ENCODE results near the gene AGMO.

AGMO gene

DNA sequence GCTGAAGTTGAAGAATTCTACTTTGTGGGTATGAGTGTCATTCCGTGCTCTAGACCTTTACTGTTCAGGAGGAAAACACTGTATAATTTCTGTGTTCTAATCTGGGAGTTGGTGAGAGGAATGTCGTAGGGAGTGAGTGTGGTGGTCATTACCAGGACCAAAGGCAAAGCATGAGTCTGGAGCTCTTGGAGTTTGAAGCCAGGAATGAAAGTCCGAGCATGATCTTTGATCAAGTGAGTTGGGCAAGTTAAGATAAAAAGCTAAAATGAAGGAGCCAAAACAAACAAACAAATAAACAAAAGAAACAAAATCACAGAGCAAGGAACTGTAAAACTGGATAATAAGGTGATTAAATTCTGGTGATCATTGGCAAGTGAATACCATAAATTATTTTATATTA lies 161.4 kb downstream of the AGMO start:
- FAIRE-seq (no peak), DNase-seq (ENCODE audit: insufficient read length, low spot score) (no peak)
- no peak for TF ChIP-seq POLR2A (IDR thresholded peaks at IDR 0.05; ENCODE audit: low read depth, low read length)

DNA sequence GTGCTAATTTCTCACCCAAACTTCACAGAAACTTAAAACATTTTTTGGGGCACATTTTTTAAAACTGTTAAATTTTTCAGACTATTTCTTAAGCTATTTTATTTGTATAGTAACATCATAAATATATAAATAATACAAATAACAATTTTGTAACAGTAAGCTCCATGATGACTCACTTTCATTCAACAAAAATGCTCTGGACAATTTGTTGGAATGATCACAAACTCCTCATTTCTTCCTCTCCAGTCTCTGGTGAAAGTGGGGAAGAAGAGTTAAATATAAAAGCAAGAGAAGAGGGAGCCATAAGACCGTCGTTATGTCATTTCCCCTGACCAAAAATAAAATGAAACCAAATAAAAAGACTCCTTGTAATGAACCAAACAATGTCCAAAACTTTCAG lies 162.4 kb downstream of the AGMO start:
- TF ChIP-seq POLR2A (IDR thresholded peaks at IDR 0.05; ENCODE audit: low read depth, low read length), result no peak
- DNase-seq (ENCODE audit: insufficient read length, low spot score), result no peak
- FAIRE-seq, result no peak

DNA sequence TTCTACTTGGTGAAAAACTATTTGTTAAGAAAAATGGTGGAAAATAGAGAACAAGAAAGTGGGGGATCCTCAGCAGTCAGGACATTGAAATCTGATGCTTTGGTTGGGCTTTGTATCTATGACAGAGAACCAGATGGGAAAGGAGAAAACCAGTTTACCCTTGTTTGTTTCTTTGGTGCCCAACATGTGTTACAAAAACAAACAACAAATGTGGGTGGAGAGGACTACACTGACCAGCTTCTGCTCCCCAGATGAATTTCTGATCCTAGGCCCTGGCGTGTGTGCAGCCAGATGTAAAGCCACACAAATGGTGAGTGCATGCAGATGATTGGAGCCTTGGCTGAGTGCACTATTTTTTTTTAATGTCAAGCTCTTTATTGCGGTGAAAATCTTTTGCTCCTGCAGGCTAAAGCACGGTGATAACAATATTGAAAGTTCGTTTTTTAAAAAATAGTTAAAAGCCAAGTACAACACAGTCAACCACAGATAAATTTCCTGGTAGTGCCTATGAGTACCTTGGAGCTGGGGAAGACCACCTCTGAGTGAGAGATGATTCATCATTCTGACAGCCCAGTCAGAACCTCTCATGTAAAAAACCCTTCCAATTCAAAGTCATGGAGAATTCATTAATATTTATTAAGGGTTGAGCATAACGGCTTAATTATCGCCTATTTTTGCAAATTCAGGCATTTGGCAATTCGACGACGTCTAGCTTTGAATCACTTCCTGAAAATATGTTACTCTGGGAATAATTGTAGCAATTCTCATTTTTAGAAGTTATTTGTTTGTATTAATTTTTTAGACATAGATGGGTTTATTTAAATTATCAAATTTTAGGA lies 163.7 kb downstream of the AGMO start:
- DNase-seq (ENCODE audit: insufficient read length, low spot score), result no peak
- FAIRE-seq, result no peak
- no peak for TF ChIP-seq POLR2A (IDR thresholded peaks at IDR 0.05; ENCODE audit: low read depth, low read length)

DNA sequence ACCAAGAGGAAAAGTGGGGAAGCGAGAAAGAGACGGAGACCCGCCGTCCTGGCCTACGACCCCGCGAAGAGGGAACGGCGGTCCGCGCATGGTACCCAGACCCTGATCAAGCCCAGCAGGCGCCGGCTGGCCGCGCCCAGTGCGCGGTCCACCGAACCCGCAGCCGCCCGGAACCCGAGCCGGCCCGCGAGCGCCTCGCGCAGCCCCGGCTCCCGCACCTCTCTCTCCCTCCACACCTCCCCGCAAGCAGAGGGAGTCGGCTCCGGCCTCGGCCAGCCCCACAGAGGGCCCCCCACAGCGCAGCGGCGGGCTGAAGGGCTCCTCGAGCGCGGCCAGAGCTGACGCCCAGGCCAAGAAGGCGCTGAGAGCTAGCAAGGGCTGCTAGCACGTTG lies 164.7 kb downstream of the AGMO start:
- DNase-seq (ENCODE audit: insufficient read length, low spot score) (no peak), FAIRE-seq (no peak)
- no peak for TF ChIP-seq POLR2A (IDR thresholded peaks at IDR 0.05; ENCODE audit: low read depth, low read length)

DNA sequence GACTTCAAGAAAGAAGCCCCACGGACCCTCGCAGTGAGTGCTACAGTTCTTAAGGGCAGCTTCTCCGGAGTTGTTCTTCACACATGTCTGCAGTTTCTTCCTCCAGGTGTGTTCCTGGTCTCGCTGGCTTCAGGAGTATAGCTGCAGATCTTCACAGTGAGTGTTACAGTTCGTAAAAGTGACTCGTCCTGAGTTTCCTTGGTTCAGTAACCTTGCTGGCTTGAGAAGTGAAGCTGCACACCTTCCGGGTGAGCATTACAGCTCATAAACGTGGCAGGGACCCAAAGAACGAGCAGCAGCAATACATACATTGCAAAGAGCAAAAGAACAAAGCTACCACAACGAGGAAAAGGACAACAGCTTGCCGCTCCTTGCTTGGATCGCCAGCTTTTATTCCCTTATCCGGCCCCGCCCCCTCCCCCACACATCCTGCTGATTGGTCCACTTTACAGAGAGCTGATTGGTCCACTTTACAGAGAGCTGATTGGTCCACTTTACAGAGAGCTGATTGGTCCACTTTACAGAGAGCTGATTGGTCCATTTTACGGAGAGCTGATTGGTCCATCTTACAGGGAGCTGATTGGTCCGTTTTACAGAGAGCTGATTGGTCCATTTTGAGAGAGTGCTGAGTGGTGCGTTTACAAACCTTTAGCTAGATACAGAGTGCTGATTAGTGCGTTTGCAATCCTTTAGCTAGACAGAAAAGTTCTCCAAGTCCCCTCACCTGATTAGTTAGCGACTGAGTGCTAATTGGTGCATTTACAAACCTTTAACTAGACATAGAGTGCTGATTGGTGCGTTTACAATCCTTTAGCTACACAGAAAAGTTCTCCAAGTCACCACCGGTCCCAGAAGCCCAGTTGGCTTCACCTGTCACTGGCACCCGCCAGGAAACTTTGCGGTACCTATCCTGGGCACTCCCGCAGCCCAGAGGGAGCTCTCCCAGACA lies 165.3 kb downstream of the AGMO start:
- TF ChIP-seq POLR2A (IDR thresholded peaks at IDR 0.05; ENCODE audit: low read depth, low read length), result no peak
- DNase-seq (ENCODE audit: insufficient read length, low spot score), result no peak
- FAIRE-seq, result no peak

DNA sequence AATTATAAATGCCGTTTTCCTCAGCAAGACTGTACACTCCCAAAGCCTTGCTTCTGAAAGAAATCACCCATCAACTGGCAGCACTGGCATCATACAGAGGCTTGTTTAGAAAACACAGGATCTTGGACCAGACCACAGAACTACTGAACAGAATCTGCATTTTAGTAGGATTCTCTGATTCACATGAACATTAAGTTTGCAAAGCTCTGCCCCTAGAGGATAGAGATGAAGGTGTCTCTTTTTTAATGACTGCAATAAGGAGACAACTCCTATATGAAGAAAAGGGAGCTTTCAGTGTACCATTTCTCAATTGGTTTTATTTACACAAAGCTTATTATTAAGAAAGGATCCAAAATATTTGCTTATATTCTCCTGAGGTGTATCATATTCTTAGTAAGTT lies 172.7 kb downstream of the AGMO start:
- DNase-seq (ENCODE audit: insufficient read length, low spot score), result no peak
- no peak for TF ChIP-seq POLR2A (IDR thresholded peaks at IDR 0.05; ENCODE audit: low read depth, low read length)
- no peak for FAIRE-seq

DNA sequence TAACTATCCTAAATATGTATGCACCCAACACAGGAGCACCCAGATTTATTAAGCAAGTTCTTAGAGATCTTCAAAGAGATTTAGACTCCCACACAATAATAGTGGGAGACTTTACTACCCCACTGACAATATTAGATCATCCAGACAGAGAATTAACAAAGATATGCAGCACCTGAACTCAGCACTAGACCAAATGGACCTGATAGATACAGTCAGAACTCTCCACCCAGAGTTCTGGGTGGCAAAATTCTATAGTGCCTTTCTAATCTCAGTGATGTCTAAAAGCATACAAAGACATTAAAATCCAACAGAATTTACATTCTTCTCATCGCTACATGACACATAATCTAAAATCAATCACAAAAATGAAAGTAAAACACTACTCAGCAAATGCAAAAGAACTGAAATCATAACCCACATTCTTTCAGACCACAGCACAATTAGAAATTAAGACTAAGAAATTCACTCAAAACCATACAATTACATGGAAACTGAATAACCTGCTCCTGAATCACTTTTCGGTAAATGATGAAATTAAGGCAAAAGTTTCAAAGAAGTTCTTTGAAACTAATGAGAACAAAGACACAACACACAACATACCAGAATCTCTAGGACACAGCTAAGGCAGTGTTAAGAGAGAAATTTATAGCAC lies 183.2 kb downstream of the AGMO start:
- TF ChIP-seq POLR2A (IDR thresholded peaks at IDR 0.05; ENCODE audit: low read depth, low read length), result no peak
- FAIRE-seq, result no peak
- no peak for DNase-seq (ENCODE audit: insufficient read length, low spot score)

DNA sequence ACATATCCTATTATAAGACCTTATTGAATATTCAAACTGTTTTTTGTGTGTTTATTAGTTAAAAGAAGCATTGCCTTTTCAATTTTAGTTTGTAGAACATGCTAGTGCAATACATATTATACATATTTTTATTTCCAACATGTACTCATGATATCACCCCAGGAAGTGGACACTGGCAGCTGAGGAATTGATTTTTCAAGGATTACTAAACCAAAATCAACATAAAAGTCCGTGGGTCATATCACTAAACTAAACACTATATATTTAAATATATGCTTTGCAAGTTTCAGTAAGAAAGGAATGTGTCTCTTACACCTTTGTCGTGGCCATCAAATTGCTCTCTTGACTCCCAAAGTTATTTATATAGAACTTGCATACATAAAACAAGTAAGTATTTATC lies 185.2 kb downstream of the AGMO start:
- no peak for FAIRE-seq
- TF ChIP-seq POLR2A (IDR thresholded peaks at IDR 0.05; ENCODE audit: low read depth, low read length), result no peak

DNA sequence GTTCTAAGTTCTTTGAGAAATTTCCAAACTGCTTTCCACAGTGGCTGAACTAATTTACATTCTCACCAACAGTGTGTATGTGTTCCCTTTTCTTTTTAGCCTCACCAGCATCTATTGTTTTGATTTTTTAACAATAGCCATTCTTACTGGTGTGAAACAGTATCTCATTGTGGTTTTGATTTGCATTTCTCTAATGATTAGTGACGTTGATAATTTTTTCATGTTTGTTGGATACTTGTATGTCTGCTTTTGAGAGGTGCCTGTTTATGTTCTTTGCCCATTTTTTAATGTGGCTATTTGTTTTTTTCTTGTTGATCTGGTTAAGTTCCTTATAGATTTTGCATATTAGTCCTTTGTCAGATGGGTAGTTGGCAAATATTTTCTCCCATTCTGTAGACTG lies 191.4 kb downstream of the AGMO start:
- no peak for TF ChIP-seq POLR2A (IDR thresholded peaks at IDR 0.05; ENCODE audit: low read depth, low read length)
- FAIRE-seq, result no peak
- DNase-seq (ENCODE audit: insufficient read length, low spot score), result no peak

More for the DNA sequence above, 185.2 kb downstream of the AGMO start:
- DNase-seq (ENCODE audit: insufficient read length, low spot score), result no peak

DNA sequence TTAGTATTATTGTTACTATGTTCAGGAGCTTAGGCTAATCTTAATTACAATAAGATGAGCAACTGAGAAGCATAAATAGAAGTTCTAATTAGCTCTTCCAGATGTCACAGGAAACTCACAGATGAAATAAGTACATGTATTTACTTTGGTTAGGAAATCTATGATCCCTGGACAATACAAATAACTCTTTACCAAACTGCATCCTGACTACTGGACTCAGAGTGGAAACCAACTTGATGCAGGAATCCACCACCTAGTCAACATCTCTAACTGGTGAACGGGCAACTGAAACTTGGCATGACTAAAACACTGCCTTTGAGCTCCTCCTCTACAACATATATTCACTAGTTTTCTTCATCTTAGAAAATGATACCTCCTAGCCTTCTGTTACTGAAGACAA lies 193.2 kb downstream of the AGMO start:
- peak; percentile 55 for FAIRE-seq
- no peak for DNase-seq (ENCODE audit: insufficient read length, low spot score)
- TF ChIP-seq POLR2A (IDR thresholded peaks at IDR 0.05; ENCODE audit: low read depth, low read length), result no peak

DNA sequence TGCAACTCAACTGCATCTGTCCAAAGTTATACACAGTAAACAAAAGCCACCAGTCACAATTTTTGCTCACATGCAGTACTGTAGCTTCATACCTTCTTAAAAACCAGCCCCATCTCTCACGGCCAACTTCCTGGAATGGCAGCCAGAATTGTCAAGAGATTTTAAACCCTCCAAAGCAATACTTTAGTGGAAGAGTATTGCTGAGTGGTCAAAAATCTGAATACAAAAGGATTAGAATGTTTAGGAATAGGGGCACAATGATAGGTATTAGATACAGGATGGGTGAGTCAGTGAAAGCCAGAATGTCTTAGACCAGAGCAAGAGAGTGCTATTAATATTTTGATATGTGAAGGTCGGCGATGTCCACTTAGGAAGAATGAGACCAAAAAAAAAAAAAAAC lies 193.9 kb downstream of the AGMO start:
- FAIRE-seq (no peak), DNase-seq (ENCODE audit: insufficient read length, low spot score) (no peak)
- TF ChIP-seq POLR2A (IDR thresholded peaks at IDR 0.05; ENCODE audit: low read depth, low read length), result no peak

DNA sequence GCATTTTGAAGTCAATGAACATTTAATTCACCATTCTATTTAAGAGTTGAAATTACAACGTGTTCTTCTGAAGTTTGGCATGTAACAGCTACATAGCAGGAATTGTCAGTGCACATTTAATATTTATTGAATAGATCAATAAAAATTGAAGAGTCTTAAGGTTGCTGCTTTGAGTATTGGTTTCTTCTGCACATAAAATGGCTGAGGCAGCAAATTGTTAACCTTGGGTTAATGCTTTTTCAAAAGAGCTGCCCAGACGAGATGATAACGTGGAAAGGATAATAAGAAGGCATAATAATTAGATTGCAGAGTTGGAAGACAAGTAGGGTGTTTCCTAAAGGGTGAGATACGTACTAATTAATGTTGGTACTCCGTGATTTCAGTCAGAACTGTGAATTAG lies 203.7 kb downstream of the AGMO start:
- DNase-seq (ENCODE audit: insufficient read length, low spot score) (no peak), FAIRE-seq (no peak)
- no peak for TF ChIP-seq POLR2A (IDR thresholded peaks at IDR 0.05; ENCODE audit: low read depth, low read length)

DNA sequence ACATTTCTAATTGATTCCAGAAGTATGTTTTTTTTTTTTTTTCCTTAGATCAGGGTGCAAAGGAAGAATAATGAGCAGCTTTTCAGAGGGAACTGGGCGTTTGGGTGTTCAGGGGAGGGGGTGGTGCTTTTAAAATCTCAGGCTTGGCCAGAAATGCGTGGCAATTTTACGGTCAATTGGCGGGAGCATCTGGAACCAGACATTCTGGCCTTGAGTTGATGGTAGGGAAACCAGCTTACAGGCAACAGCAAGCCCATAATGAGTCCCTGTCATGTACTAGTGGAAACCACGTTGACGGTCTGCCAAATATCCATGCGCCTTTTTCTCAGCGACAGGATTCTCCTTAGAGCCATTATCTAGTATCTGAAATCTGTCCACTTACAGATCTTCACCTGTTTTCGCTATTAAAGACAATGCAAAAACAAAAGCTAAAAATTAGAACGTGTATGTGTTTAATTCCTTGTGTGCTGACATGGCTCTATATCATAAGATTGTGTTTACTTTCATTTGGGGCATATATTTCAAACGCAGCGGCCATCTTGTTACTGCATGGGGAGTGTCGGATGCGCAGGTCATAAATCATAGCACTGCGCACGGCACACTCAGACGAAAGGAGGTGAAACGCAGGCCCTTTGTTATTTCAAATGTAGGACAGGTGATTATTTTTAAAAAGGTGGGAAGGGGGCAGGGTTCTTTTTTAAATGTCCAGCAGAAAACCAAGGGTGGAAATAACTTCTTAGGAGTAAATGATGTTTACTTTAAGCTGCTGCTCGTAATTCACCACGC lies 209.2 kb downstream of the AGMO start:
- FAIRE-seq (no peak), DNase-seq (ENCODE audit: insufficient read length, low spot score) (no peak)
- no peak for TF ChIP-seq POLR2A (IDR thresholded peaks at IDR 0.05; ENCODE audit: low read depth, low read length)
